Activated naive CD8-positive, alpha-beta T cell treated with anti-CD3 and anti-CD28 coated beads, Interleukin-2, amount 10 ng/mL, durations not matched to agents 7 days and 5 days (primary cell): Measurements from ENCODE around the gene LHFPL2. TPM values are rescaled to one million over a fixed set of nuclear protein-coding genes. Genes with fewer than 3 reads are reported as not detected.

Experiments
- ATAC-seq: fragments of 150-1000 bp; cut with Tn5 transposase; one replicate; pipeline ENCODE4 v1.10.0; 2021; ENCODE audit warnings: low read depth, moderate library complexity
- POLR2A ChIA-PET: fragments of 350-600 bp; sonication (Branson Sonifier 250); formaldehyde crosslinking; loops from one replicate; lab custom pipeline; 2021; ENCODE audit warnings: antibody characterized with exemption; lab: Charles Lee
- DNase-seq: peaks from one replicate; pipeline ENCODE4 v3.0.0; 2021
- H3K27ac Mint-ChIP-seq: one replicate; pipeline ENCODE4 v1.8.0; 2022; ENCODE audit warnings: mild to moderate bottlenecking, mixed read lengths
- H3K27me3 Mint-ChIP-seq: one replicate; pipeline ENCODE4 v1.8.0; 2022; ENCODE audit warnings: mild to moderate bottlenecking, moderate library complexity, mixed read lengths
- H3K36me3 Mint-ChIP-seq: one replicate; pipeline ENCODE4 v1.8.0; 2021; ENCODE audit warnings: mild to moderate bottlenecking, mixed read lengths
- H3K4me1 Mint-ChIP-seq: one replicate; pipeline ENCODE4 v1.8.0; 2021; ENCODE audit warnings: mixed read lengths
- H3K4me3 Mint-ChIP-seq: one replicate; pipeline ENCODE4 v1.8.0; 2022; ENCODE audit warnings: mild to moderate bottlenecking, moderate library complexity, mixed read lengths
- H3K9me3 Mint-ChIP-seq: one replicate; pipeline ENCODE4 v1.8.0; 2021; ENCODE audit warnings: mixed read lengths
- total RNA-seq, 2 experiments: library from RNA; stranded (reverse); gene quantifications; one replicate each; pipeline ENCODE4 v1.2.3, GENCODE V29; 2021

Gene LHFPL2
- total RNA-seq, 2 experiments from 2014 or later, result 2.4 to 2.8 TPM

GRCh38 chr5:78508186-78508765 is 140.3 kb downstream of the LHFPL2 start:
- H3K9me3 Mint-ChIP-seq, result no peaks in the 10 kb centered on the region
- no peak overlapping the region for H3K27ac Mint-ChIP-seq
- no peaks in the 10 kb centered on the region for H3K36me3 Mint-ChIP-seq
- DNase-seq (no peak), ATAC-seq (no peak)
- peaks cover 70% of the 10 kb centered on the region for H3K27me3 Mint-ChIP-seq
- no peak overlapping the region for H3K4me3 Mint-ChIP-seq
- peaks cover 10% of the 10 kb centered on the region for H3K4me1 Mint-ChIP-seq
- POLR2A ChIA-PET, result interaction anchor here (0.7 kb wide), 1 partner anchor 40 kb away, joined by 4 read pairs; no protein-coding TSS in a partner anchor

- no peaks in the 10 kb centered on the region for H3K36me3 Mint-ChIP-seq
- H3K4me1 Mint-ChIP-seq, result peaks cover 10% of the 10 kb centered on the region
- H3K27ac Mint-ChIP-seq, result no peak overlapping the region
- H3K4me3 Mint-ChIP-seq, result no peak overlapping the region
- DNase-seq, result no peak
- ATAC-seq, result no peak
- POLR2A ChIA-PET, result no interaction called here
- H3K27me3 Mint-ChIP-seq, result peaks cover 72% of the 10 kb centered on the region
- no peaks in the 10 kb centered on the region for H3K9me3 Mint-ChIP-seq
These were observed 141.0 kb downstream of the LHFPL2 start for GRCh38 chr5:78507531-78507930.

- POLR2A ChIA-PET, result no interaction called here
- Mint-ChIP-seq H3K4me1 (peaks cover 10% of the 10 kb centered on the region), H3K4me3 (no peak overlapping the region), H3K27me3 (peaks cover 77% of the 10 kb centered on the region), H3K36me3 (no peaks in the 10 kb centered on the region), H3K27ac (no peak overlapping the region), H3K9me3 (no peaks in the 10 kb centered on the region)
- DNase-seq (no peak), ATAC-seq (no peak)
These were observed 142.1 kb downstream of the LHFPL2 start for GRCh38 chr5:78506261-78507024.

DNA sequence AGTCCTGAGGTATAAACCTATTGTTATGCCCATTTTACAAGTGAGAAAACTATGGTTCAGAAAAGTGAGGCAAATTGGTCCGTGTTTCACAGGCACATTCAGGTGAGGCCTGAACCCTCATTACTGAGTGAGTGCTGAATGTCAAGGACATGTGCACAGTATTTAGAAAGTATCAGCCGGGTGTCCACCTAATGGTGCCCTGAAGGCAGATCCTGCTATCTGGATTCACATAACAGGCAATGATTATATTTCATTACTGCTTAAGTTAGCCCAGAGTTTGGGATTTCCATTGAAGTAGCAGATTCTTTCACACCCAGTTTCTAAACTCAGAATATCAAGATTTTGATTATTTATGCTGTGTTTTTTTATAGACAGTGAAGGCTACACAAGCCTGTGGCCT is 142.7 kb downstream of the LHFPL2 start:
- peaks cover 10% of the 10 kb centered on the region for H3K4me1 Mint-ChIP-seq
- no peaks in the 10 kb centered on the region for H3K9me3 Mint-ChIP-seq
- no peak for ATAC-seq

DNA sequence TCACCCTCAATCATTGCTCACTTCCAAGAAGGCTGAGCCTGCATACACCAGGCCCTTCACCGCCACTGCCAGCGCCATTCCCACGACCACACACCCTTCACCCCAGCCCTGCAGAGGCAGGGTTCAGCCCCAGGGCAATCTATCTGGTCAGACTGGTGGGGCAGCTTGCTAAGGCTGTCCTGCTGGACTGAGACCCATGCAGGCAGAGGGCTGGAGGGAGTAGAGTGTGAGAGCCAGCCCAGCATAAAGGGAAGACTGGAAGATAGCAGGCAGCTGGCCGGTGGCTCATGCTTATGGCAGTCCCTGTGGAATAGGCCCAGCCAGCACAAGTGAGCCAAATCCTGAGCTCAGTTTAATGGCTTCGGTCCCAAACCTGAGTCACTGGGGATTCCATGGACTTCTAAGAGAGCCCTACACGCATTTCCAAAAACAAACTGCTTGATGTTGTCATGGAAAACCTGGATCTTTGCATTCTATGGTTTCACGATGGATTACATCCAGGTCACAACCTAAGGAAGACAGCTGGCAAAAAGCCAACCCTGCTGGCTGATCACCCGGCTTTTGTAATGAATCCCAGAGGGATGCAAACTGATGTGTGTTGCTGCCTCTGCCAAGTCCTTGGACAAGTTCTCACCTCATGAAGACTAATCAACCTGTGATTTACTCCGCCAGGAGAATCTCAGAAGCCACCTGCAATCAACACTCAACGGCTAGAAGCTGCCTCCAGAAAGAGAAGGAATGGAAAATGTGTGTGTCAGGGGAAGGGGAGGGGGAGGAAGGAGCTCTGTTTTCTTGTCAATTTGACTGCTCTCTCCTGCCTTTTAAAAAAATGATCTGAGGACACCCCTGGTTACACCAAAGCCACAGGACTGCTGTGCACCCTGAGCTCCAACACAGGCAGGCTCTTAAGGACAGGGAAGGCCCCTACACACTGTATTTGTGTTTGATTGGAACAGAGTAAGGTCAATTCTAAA is 143.6 kb downstream of the LHFPL2 start:
- peaks cover 81% of the 10 kb centered on the region for H3K27me3 Mint-ChIP-seq
- H3K4me1 Mint-ChIP-seq, result peaks cover 9% of the 10 kb centered on the region
- ATAC-seq (no peak), DNase-seq (no peak)
- H3K36me3 Mint-ChIP-seq, result no peaks in the 10 kb centered on the region
- no peak overlapping the region for H3K4me3 Mint-ChIP-seq
- POLR2A ChIA-PET, result no interaction called here
- H3K27ac Mint-ChIP-seq, result no peak overlapping the region
- no peaks in the 10 kb centered on the region for H3K9me3 Mint-ChIP-seq

More for the DNA sequence above, 142.7 kb downstream of the LHFPL2 start:
- H3K27ac Mint-ChIP-seq, result no peak overlapping the region
- POLR2A ChIA-PET, result no interaction called here
- H3K4me3 Mint-ChIP-seq, result no peak overlapping the region
- no peak for DNase-seq
- H3K27me3 Mint-ChIP-seq, result peaks cover 77% of the 10 kb centered on the region
- H3K36me3 Mint-ChIP-seq, result no peaks in the 10 kb centered on the region

DNA sequence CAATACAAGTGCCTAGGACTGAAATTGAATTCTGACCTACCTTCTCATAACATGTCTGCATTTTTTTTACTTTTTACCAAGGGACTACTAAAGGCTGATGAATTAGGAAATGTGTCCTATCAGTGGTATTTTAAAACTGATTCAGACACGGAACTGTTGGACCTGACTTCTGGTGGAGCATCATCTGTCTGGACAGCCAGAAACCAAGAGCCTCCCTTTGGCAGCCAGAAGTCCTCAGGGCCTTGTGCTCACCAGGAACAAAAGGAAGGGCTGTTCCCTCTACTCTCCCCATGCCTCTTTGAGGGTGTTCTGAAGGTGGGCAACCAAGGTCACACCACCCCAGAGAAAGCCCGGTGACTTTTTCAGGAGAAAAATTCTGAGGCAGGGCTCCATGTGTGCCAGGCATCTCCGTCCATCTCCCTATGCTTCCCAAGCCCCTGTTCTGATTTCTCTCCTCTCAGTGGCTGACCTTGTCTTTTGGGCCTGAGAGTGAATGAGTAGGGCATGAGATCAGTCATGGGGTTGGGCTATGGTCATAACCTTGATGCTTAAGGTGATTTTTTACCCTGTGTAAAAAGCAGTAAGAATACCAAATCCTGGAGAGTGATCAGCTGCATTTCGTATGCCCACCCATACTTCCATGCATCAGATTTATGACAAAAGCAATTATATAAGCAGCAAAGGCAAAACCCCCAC is 144.5 kb downstream of the LHFPL2 start:
- Mint-ChIP-seq H3K27ac (no peak overlapping the region), H3K4me3 (no peak overlapping the region), H3K27me3 (peaks cover 83% of the 10 kb centered on the region), H3K4me1 (peaks cover 2% of the 10 kb centered on the region), H3K36me3 (no peaks in the 10 kb centered on the region), H3K9me3 (no peaks in the 10 kb centered on the region)
- ATAC-seq, result no peak
- POLR2A ChIA-PET, result no interaction called here
- DNase-seq, result no peak

DNA sequence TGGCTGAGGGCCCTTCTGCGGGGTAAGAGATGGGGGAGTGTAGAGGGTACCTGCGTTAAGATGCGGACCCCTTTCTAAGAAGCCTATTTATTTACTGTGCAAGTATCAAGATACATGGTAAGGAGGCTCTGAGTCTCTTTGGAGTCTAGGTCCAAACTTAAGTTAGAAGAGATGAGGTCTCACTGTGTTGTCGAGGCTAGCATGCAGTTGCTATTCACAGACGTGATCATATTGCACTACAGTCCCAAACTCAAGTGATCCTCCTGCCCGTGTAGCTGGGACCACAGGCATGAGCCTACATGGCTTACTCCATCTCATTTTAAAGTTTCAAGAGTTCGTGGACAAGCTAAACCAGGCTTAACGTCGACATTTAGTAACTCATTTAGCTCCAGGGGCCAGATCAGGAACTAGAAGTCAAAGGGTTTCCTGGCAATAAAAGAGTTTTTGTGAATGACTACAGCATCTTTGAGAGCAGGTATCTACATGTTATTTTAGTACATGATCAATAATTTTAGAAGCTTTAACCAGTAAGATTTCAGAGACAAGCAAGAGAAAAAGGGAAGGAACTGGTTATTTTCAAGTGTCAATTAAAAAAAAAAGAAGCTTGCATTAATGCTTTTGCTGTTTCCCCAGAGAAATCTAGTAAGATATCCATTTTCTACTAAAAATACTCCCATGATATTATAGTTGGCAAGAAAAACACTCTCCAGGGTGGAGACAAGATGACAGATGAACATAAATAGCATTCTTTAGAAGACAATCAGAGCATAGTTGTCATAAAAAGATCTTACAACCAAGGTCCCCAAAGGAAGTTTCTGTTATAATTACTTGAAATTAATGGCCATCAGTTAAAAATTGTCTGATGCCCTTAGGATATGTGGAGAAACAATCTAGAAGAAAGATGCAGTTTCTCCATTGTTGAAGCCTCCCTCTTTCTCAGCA is 146.9 kb downstream of the LHFPL2 start:
- H3K4me3 Mint-ChIP-seq, result no peak overlapping the region
- POLR2A ChIA-PET, result no interaction called here
- H3K27ac Mint-ChIP-seq, result no peak overlapping the region
- H3K36me3 Mint-ChIP-seq, result no peaks in the 10 kb centered on the region
- ATAC-seq, result no peak
- H3K4me1 Mint-ChIP-seq, result no peaks in the 10 kb centered on the region
- H3K27me3 Mint-ChIP-seq, result peaks cover 70% of the 10 kb centered on the region
- DNase-seq, result no peak
- H3K9me3 Mint-ChIP-seq, result no peaks in the 10 kb centered on the region

DNA sequence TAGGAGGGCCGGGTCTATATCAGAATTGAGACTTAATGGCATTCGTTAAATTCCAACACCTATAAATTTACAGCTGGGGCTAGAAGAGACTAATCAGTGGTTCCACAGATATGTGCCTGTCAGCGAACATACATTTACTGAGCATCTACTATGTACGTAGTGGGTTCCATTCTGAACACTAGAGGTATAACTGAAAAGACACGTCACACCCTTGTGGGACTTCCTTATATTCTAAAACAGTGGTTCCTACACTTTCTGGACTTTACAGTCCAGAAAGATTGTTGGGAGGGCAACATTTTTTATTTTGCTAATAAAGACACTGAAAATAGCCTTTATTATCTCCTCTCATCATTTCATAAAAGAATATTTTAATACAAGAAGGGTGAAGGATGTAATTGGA is 147.7 kb downstream of the LHFPL2 start:
- no peak overlapping the region for H3K4me3 Mint-ChIP-seq
- H3K27ac Mint-ChIP-seq, result no peak overlapping the region
- H3K36me3 Mint-ChIP-seq, result no peaks in the 10 kb centered on the region
- peaks cover 63% of the 10 kb centered on the region for H3K27me3 Mint-ChIP-seq
- H3K4me1 Mint-ChIP-seq, result no peaks in the 10 kb centered on the region
- H3K9me3 Mint-ChIP-seq, result no peaks in the 10 kb centered on the region
- no peak for DNase-seq
- POLR2A ChIA-PET, result no interaction called here
- ATAC-seq, result no peak

GRCh38 chr5:78500028-78500427 is 148.5 kb downstream of the LHFPL2 start:
- Mint-ChIP-seq H3K9me3 (no peaks in the 10 kb centered on the region), H3K4me1 (no peaks in the 10 kb centered on the region), H3K36me3 (no peaks in the 10 kb centered on the region), H3K4me3 (no peak overlapping the region), H3K27me3 (peaks cover 59% of the 10 kb centered on the region), H3K27ac (no peak overlapping the region)
- POLR2A ChIA-PET, result no interaction called here
- ATAC-seq (no peak), DNase-seq (no peak)

DNA sequence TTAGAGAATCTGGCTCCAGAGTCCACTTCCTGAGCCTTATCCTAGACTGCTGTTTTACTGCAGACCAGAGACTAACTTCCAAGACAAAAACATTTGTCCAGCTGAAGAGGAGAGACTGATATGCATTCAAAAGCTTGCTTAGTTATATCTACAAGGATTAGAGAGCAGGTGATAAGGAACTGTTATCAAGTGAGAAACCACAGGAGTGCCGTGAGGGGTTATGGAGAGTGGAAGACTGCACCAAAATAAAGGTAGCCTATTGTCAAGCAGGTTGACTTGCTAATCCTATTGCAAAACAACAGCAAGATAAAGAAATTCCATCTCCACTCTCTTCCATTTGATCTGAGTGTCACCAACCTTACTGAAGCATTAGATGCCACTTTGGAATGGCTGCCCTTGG is 149.1 kb downstream of the LHFPL2 start:
- Mint-ChIP-seq H3K9me3 (no peaks in the 10 kb centered on the region), H3K27ac (no peak overlapping the region), H3K27me3 (peaks cover 57% of the 10 kb centered on the region), H3K4me1 (no peaks in the 10 kb centered on the region), H3K36me3 (no peaks in the 10 kb centered on the region), H3K4me3 (no peak overlapping the region)
- ATAC-seq (no peak), DNase-seq (no peak)
- POLR2A ChIA-PET, result no interaction called here

DNA sequence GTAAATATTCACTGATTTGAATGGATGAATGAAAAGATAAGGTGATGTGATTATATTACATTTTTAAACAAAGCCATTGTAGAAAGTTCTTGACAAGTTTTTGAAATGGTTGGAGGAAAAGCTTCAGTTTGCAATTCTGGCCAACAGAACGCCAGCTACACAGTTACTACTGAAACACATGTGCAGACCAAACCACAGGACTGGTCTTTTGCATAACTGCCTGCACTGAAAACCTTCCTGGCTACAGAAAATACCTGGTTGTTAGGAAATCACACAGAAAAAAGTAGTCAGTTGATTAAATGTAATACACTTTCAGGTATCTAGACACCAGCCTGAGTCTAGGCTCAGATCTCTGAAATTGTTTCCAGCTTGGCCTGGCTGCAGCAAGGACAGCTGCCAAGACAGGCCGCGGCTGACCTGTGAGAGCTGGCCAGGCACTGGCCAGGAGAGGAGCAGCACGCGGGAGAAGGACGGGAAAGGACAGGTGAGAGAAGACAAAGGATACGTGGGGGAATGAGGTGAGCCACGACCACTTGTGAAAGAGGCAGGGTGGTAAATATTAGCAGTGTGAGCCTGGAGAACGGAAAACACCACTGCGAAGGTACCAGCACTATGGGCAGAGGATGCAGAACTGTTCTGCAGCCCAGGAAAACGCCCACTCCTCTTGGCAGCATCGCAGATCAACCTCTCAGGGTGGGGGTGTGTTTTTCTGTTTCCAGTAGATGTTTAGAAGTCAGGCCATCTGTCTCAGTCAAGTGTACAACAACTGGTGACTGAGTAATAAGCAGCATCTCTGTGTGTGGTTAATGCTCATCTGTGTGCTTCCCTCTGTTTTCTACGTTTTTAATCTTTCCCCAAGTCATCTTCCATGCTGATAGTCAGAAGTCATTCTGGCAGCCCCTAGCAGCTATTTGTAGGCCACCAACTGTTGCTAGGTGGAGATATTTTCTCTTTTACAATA is 150.7 kb downstream of the LHFPL2 start:
- ATAC-seq (no peak), DNase-seq (no peak)
- POLR2A ChIA-PET, result no interaction called here
- Mint-ChIP-seq H3K27me3 (peaks cover 48% of the 10 kb centered on the region), H3K27ac (no peak overlapping the region), H3K36me3 (no peaks in the 10 kb centered on the region), H3K9me3 (no peaks in the 10 kb centered on the region), H3K4me1 (no peaks in the 10 kb centered on the region), H3K4me3 (no peak overlapping the region)
